ENCODE data around the gene CTXND2. TPM values are rescaled to one million over a fixed set of nuclear protein-coding genes. Genes with fewer than 3 reads are reported as not detected.

The CTXND2 gene
- not detected in 2 replicates for total RNA-seq

DNA sequence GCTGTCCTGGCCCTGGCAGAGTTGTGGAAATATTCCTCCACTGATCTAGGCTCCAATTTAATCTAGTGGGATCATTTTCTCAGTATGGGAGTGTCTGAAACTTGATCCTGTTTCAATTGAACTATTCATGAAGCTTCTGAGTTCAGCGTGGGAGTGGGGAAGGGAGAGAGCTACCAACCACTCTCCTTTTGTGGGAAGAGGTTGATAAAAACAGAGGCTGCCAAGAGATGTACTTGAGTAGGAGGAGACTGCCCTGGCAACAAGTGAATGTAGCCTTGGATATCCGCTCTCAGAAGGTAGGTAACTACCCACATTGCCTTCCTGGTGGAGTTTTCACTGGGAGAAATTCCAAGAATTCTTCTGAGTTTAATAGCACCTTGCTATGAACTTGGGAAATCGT lies at the start of gene CTXND2:
CTXND2 (plus strand) TSS at position 119 of the 400 bp plus-strand sequence. CDS start 25,179 bp downstream, outside the sequence.

DNA sequence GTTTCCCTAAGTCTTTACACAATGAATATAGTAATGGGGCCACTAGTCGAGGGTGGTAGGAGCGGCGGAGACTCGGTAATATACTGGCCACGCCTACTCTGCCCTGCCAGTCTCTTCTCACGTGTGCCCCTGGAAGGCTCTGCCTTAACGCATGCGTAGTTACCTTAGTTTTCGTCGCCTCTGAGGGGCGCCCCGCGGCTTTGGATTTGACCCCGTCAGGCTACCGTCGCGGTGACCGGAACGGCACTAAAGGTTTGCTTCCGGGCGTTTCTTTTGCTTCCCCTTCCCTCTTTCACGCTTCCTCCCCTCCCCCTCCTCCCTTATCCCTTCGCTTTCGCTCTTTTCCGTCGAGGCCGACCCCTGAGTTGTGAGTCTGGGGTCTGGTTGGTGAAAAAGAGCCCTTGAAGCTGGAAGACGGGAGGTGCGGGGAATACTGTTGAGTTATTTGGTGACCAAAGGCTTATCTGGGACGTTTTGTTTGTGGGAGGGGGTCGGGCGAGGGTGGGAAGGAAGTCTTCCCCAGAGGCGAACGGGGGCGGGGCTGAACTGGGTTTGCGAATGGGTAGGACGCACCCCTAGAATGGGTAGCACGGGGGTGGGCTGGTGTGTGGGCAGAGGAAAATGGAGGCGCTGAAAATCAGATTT lies 39.3 kb downstream of the CTXND2 start, which contains the start of gene SETDB1:
SETDB1 (plus strand) TSS at position 267 of the 645 bp plus-strand sequence. CDS start 1,352 bp downstream, outside the sequence.

Other genes starting within 250 kb of the CTXND2 start
- gene GOLPH3L, start 190.0 kb upstream of the CTXND2 start, total RNA-seq, result 13.6 and 15.3 TPM in 2 replicates
- gene HORMAD1, start 166.2 kb upstream of the CTXND2 start, total RNA-seq, result not detected in 2 replicates
- 2.3 and 6.1 TPM in 2 replicates for gene CTSS, start 121.4 kb upstream of the CTXND2 start, total RNA-seq
- gene CTSK, start 78.9 kb upstream of the CTXND2 start, total RNA-seq, result 224 and 295 TPM in 2 replicates
- gene ARNT, start 10.5 kb upstream of the CTXND2 start, total RNA-seq, result 46.3 and 54.3 TPM in 2 replicates
- 35.9 and 42.5 TPM in 2 replicates for gene SETDB1, start 39.2 kb downstream of the CTXND2 start, total RNA-seq
- 87.1 and 170 TPM in 2 replicates for gene CERS2, start 87.7 kb downstream of the CTXND2 start, total RNA-seq
- 0.17 and 0.29 TPM in 2 replicates for gene ANXA9, start 95.2 kb downstream of the CTXND2 start, total RNA-seq
- 13.4 and 15.0 TPM in 2 replicates for gene MINDY1, start 119.8 kb downstream of the CTXND2 start, total RNA-seq
- gene PRUNE1, start 121.3 kb downstream of the CTXND2 start, total RNA-seq, result 7.1 and 9.8 TPM in 2 replicates
- under 0.01 and 0.17 TPM in 2 replicates for gene BNIPL, start 149.4 kb downstream of the CTXND2 start, total RNA-seq
- 1.7 and 4.8 TPM in 2 replicates for gene C1orf56, start 160.6 kb downstream of the CTXND2 start, total RNA-seq
- 36.5 and 40.7 TPM in 2 replicates for gene CDC42SE1, start 172.5 kb downstream of the CTXND2 start, total RNA-seq
- gene MLLT11, start 173.3 kb downstream of the CTXND2 start, total RNA-seq, result 2.9 and 3.1 TPM in 2 replicates
- 14.0 and 23.7 TPM in 2 replicates for gene GABPB2, start 183.6 kb downstream of the CTXND2 start, total RNA-seq

Measured in smooth muscle cell of trachea (primary cell).